ENCODE measurements around the gene AVP. TPM values are rescaled to one million over a fixed set of nuclear protein-coding genes. Genes with fewer than 3 reads are reported as not detected.

AVP gene
- total and polyA plus RNA-seq, 2 experiments from 2014 or later, result 0.67 to 1.3 TPM

DNA sequence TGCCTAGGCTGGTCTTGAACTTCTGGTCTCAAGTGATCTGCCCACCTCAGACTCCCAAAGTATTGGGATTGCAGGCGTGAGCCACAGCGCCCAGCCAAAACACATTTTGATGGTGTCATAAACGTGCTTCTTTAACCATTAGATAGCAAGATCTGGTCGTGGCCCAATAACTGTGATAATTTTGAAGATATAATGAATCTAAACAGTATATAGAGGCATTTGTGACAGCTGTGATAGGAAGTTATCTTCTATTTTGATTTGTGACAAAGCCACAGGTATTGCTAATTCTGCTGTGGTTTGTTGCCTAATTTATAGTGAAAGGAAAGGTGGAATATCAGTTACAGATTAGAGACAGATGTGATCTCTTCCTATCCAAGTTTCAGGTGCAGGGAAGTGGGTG, 13.8 kb downstream of the AVP start:
- Histone ChIP-seq H3K9me3 (ENCODE audit: low read depth) (no peaks in the 10 kb centered on the region), H3K36me3 (replicated peaks; ENCODE audit: insufficient read depth, low read depth) (no peaks in the 10 kb centered on the region), H3K9me2 (replicated peaks; ENCODE audit: insufficient read depth) (no peaks in the 10 kb centered on the region), H2AFZ (no peak overlapping the region), H3K4me2 (no peak overlapping the region), H4K20me1 (ENCODE audit: insufficient read depth, poor library complexity, severe bottlenecking) (no peaks in the 10 kb centered on the region), H3K27ac (no peak overlapping the region), H3K4me1 (ENCODE audit: insufficient read depth) (peaks cover 10% of the 10 kb centered on the region), H3K27me3 (peaks cover 15% of the 10 kb centered on the region), H3K4me3 (no peak overlapping the region), H3K79me2 (no peaks in the 10 kb centered on the region)
- 94% methylated on average over 4 of the region's 4 CpGs for WGBS (ENCODE audit: low lambda C conversion rate, missing lambda C conversion rate)
- no peak for DNase-seq (ENCODE audit: low spot score)
- TF ChIP-seq EZH2 (IDR thresholded peaks at IDR 0.05; ENCODE audit: borderline replicate concordance) (no peak), CTCF (IDR thresholded peaks at IDR 0.05; ENCODE audit: poor library complexity) (no peak), EZH2phosphoT487 (IDR thresholded peaks at IDR 0.05; ENCODE audit: low read depth, severe bottlenecking, unreplicated experiment) (no peak)

- Histone ChIP-seq H3K79me2 (no peaks in the 10 kb centered on the region), H3K27ac (no peak overlapping the region), H3K4me3 (no peak overlapping the region), H3K4me2 (no peak overlapping the region), H3K9me3 (ENCODE audit: low read depth) (no peaks in the 10 kb centered on the region), H3K4me1 (ENCODE audit: insufficient read depth) (peaks cover 7% of the 10 kb centered on the region), H3K27me3 (peaks cover 15% of the 10 kb centered on the region), H3K9me2 (replicated peaks; ENCODE audit: insufficient read depth) (no peaks in the 10 kb centered on the region), H4K20me1 (ENCODE audit: insufficient read depth, poor library complexity, severe bottlenecking) (no peaks in the 10 kb centered on the region), H3K36me3 (replicated peaks; ENCODE audit: insufficient read depth, low read depth) (no peaks in the 10 kb centered on the region), H2AFZ (no peak overlapping the region)
- DNase-seq (ENCODE audit: low spot score), result no peak
- no peak for TF ChIP-seq EZH2phosphoT487 (IDR thresholded peaks at IDR 0.05; ENCODE audit: low read depth, severe bottlenecking, unreplicated experiment)
- peak; percentile 14 for TF ChIP-seq CTCF (IDR thresholded peaks at IDR 0.05; ENCODE audit: poor library complexity)
- 85% methylated on average over 8 of the region's 8 CpGs for WGBS (ENCODE audit: low lambda C conversion rate, missing lambda C conversion rate)
Measured at GRCh38 chr20:3068986-3069900, 15.3 kb downstream of the AVP start.

- H3K27ac ChIP-seq, result no peak overlapping the region
- no peak overlapping the region for H3K4me2 ChIP-seq
- peaks cover 15% of the 10 kb centered on the region for H3K27me3 ChIP-seq
- H3K4me1 ChIP-seq (ENCODE audit: insufficient read depth), result peaks cover 7% of the 10 kb centered on the region
- DNase-seq (ENCODE audit: low spot score), result no peak
- no peak overlapping the region for H3K4me3 ChIP-seq
- no peaks in the 10 kb centered on the region for H3K9me3 ChIP-seq (ENCODE audit: low read depth)
- H3K36me3 ChIP-seq (replicated peaks; ENCODE audit: insufficient read depth, low read depth), result no peaks in the 10 kb centered on the region
- H4K20me1 ChIP-seq (ENCODE audit: insufficient read depth, poor library complexity, severe bottlenecking), result no peaks in the 10 kb centered on the region
- H2AFZ ChIP-seq, result no peak overlapping the region
- WGBS (ENCODE audit: low lambda C conversion rate, missing lambda C conversion rate), result 82% methylated on average over 8 of the region's 8 CpGs
- H3K79me2 ChIP-seq, result no peaks in the 10 kb centered on the region
- H3K9me2 ChIP-seq (replicated peaks; ENCODE audit: insufficient read depth), result no peaks in the 10 kb centered on the region
- TF ChIP-seq CTCF (IDR thresholded peaks at IDR 0.05; ENCODE audit: poor library complexity), result no peak
- TF ChIP-seq EZH2 (IDR thresholded peaks at IDR 0.05; ENCODE audit: borderline replicate concordance), result no peak
- no peak for TF ChIP-seq EZH2phosphoT487 (IDR thresholded peaks at IDR 0.05; ENCODE audit: low read depth, severe bottlenecking, unreplicated experiment)
Measured at GRCh38 chr20:3068075-3068474, 16.4 kb downstream of the AVP start.

Data from hepatocyte (in vitro differentiated cells).